NCI-H146 treated with DMSO at 0.1 percent for 48 hours (cell line): ENCODE data around the gene CACNA1H.
"Not testable (repeated sequence)": the region's sequence is repeated elsewhere in the genome, so short reads cannot be mapped to it uniquely, and the experiment has no call there.

ENCODE experiments used
- DNase-seq: peaks from one replicate; lab custom pipeline; 2025; ENCODE audit not compliant: unreplicated experiment; lab: John Stamatoyannopoulos, UW

Gene CACNA1H

DNA sequence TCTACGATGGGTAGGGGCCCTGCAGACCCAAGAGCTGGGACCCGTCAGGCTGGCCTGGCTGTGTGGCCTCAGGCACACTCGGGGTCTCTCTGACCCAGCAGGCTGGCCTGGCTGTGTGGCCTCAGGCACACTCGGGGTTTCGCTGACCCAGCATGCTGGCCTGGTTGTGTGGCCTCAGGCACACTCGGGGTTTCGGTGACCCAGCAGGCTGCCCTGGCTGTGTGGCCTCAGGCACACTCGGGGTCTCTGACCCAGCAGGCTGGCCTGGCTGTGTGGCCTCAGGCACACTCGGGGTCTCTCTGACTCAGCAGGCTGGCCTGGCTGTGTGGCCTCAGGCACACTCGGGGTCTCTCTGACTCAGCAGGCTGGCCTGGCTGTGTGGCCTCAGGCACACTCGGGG, 37.9 kb downstream of the CACNA1H start:
- DNase-seq, result not testable (repeated sequence)

DNA sequence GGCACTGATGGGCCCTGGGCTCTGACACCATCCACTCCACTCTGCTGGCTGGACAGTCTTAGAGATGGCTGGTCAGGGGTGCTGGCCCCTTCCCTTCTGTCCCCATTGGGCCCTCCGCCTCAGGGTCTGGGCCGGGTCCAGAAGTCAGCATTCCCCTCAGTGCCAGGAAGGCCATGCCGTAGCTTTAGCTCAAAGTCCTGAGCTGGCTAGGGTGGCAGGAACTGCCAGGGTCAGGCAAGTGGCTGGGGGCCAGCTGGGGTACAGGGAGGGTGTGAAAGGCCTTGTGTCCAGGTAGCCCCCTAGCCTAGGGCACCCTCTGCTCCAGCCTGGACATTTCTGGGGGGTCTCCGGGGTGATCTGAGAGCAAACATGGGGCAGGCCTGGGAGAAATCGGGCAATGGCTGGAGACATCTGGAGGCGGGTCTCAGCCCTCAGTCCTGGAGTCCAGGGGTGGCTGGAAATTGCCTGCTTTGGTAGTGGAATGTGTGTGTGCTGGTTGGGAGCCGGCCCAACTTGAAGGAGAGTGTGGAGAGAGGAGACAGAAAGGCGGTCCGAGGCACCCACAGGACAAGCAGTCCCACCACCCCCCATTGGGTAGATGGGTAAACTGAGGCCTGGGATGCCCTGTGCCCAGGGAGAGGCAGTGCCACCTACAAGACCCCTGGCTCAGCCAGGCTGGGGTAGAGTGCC, 39.6 kb downstream of the CACNA1H start:
- DNase-seq, result no peak

DNA sequence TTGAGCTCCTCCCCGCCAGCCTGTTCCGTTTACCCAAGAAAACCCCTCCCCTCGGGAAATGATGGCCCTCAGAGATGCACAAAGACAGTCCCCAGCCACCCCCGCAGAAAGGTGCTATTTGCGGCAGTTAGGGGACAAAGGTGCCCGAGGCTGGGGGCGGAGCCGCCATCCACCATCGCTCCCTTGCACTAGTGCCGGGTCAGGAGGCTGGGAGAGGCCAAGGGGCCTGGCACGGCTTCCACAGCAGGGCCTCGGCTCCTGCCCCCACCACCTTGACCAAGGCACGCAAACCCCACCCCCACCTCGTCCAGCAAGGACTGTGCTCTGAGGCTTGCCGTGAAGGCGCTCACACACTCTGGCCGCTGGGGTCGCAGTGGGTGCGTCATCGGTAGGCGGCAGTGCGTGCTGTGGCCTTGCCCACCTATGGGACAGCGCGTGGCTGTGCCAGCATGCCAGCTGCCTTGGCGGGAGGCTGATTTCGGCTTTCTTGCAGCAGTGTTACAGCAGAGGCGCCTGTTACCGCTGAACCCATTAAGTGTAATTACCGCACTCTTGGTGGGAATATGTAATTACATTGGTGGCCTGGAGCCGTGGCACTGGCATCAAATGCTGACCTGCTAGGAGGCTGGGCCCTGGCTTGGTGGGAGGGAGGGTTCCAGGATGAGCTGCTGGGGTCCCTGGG, 40.4 kb downstream of the CACNA1H start:
- peak; percentile 34 for DNase-seq

DNA sequence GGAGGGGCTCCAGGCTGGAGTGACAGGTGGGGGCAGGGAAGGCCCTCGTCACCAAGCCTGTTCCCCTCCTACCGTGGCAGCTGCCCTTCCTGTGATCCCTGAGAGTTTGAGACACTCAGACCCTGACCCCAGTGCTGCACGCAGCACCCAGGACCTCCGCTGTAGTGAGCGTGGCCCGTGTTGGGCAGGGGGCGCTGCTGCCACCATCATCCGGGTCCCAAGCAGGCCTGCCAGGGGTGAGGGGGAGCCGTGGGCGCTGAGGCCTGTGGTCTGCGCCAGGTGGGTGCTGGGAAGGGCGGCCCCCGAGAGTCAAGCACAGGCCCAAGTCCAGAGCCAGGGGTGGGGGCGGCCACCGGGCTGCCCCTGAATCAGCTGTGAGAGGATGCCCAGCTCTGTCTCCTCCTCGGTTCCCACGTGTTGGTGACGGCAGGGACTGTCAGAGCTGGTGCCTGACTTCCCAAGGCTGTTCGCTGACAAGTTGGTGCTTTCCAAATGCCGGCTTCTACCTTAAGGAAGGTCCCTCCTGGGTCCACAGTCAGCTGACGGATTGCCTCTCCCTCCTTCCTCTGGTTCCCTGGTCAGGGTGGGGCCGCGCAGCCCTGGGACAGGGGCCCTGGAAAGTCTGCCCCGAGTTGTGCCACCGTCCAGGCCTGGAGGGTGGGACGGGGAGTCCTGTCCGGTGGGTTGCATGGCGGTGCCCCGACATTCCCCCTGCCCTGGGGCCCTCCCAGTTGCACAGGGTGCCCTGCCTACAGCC, 41.1 kb downstream of the CACNA1H start:
- DNase-seq, result no peak

DNA sequence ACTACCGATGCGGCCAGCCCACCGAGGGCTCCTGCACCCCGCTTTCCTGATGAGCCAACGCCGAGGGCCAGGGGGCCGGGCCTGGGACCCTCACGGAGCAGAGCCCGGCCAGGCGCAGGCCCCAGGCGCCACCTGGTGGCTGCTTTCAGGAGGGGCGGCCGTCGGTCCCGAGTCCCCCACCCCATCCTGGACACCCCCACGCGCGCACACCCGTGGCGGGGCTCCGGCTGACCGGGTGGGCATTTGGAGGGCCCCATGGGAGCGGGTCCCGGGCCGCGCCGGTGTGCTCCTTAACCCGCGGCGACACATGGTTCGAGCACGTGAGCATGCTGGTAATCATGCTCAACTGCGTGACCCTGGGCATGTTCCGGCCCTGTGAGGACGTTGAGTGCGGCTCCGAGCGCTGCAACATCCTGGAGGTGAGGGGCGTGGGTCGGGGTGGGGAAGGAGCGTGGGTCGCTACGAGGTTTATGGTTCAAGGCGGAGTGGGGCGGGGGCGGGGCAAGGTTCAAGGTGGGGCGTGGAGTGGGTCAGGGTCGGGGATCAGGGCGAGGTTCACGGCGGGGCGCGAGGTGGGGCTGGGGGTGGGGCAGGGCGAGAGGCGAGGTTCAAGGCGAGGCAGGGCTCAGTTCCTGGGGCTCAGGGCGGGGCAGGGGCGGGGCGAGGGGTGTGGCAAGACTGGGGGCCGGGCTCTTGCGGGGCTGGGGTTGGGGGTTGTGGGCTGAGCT, 41.9 kb downstream of the CACNA1H start:
- DNase-seq, result no peak

DNA sequence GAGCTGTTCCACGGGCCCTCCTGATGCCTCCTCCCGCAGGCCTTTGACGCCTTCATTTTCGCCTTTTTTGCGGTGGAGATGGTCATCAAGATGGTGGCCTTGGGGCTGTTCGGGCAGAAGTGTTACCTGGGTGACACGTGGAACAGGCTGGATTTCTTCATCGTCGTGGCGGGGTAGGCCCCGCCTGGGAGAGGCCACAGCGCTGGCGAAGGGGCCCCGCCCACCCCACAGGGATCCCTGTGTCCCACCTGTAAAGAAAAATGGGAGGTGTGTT, 42.4 kb downstream of the CACNA1H start:
- DNase-seq, result no peak

DNA sequence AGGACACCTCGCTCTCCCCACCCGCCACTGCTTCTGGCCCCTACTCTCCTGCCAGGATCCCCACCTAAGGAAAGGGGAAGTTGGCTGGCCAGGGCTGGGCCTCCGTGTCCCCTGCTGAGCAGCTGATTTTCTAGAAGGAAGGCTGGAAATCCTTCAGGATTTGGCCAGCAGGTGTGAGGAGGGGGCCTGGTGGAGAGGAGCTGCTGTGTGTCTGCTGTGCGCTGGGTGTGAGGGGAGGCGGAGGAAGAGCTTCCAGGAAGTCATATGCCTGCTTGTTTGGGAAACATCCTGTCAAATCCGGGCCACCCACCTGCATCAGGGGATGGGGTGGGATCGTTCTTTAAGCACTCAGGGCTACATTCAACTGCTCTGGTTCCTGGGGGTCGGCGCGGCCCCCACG, 43.6 kb downstream of the CACNA1H start:
- no peak for DNase-seq

DNA sequence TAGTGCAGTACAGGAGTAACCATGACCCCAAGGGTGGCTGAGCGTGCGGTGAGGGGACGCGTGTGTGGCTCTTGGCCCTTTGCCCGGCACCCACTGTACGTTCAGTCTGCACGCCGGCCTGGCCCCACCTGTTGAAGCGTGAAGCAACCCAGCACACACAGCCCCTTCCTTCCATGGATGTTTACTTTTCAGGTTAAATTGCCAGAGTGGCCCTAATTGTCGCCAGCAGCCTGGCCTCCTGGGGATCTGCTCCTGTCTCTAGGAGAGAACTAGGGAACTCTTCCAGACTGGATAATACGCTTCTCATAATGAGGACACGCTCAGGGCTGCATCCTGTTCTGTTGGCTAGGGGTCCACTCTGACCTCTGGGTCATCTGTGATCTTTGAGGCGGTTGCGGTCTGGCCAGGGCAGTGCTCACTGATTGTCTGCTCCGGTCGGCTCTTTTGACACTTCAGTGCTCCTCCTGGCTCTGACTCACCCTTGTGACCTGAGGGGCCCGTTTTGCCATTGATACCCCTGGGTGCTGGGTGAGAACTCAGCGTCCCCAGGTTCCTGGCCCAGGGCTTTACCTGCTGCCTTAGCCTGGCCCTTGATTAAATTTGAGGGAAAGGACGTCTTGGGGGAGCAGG, 44.4 kb downstream of the CACNA1H start:
- DNase-seq, result peak; percentile 70

DNA sequence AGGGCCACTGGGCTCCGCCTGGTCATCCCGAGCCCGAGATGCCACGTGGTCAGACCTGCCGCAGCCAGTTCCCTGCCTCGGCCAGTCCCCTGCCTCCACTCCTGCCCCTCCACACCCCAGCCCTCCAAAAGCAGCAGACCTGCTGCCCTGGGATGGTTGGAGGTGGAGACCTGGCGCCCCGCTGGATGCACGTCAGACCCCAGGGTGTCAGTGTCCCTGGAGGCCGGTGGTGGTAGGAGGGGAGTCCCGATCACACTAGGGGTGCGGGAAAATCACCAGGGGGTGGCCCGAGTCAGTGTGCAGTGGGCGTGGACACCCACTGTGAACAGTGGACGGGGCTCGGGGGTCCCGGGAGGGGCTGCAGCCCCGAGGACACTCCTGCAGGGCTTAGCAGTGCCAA, 45.3 kb downstream of the CACNA1H start:
- no peak for DNase-seq

DNA sequence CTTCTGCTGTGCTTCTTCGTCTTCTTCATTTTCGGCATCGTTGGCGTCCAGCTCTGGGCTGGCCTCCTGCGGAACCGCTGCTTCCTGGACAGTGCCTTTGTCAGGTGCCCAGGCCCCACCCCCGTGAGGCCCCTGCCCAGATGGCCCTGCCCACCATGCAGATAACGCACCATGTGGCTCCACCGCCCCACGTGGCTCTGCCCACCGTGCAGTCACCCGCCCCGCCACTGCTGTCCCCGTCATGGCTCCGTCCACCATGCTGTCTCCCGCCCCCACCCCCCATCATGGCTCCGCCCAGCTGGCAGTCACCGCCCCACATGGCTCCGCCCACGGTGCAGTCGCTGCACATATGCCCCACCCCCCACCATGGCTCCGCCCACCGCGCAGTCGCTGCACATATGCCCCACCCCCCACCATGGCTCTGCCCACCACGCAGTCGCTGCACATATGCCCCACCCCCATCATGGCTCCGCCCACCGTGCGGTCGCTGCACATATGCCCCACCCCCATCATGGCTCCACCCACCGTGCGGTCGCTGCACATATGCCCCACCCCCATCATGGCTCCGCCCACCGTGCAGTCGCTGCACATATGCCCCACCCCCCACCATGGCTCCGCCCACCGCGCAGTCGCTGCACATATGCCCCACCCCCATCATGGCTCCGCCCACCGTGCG, 45.9 kb downstream of the CACNA1H start:
- DNase-seq, result not testable (repeated sequence)

DNA sequence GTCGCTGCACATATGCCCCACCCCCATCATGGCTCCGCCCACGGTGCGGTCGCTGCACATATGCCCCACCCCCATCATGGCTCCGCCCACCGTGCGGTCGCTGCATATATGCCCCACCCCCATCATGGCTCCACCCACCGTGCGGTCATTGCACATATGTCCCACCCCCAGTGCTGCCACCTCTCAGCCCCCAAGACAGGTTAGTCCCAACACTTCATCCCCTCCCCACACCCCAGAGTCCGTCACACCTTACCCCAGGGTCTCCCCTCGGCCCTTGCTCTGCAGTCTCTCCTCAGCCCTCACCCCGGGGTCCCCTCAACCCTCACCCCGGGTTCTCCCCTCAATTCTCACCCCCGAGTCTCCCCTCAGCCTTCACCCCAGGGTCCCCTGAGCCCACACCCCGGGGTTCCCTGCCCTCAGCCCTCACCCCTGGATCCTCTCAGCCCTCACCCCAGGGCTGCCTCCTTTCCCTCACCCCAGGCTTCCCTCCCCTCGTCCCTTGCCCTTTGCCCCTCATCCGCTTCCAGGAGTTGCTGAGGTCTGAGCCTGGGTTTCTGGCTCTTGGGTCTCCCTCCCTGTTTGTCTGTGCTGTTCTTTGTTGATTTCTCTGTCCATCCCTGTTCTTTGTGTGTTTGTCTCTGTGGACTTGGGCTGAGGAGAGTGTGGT, 46.6 kb downstream of the CACNA1H start:
- no peak for DNase-seq

DNA sequence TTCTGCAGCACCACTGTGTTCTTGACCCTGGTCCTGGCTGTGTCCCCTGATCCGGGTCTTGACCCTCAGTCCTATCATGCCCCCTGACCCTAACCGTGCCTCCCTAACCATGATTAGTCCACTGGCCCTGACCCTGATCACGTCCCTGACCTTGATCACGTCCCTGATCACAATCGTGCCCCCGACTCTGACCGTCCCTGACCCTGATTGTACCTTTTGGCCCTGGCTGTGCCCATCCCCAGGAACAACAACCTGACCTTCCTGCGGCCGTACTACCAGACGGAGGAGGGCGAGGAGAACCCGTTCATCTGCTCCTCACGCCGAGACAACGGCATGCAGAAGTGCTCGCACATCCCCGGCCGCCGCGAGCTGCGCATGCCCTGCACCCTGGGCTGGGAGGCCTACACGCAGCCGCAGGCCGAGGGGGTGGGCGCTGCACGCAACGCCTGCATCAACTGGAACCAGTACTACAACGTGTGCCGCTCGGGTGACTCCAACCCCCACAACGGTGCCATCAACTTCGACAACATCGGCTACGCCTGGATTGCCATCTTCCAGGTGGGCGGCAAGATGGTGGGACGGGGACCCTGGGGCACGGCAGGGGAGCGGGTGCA, 47.2 kb downstream of the CACNA1H start:
- DNase-seq, result no peak

DNA sequence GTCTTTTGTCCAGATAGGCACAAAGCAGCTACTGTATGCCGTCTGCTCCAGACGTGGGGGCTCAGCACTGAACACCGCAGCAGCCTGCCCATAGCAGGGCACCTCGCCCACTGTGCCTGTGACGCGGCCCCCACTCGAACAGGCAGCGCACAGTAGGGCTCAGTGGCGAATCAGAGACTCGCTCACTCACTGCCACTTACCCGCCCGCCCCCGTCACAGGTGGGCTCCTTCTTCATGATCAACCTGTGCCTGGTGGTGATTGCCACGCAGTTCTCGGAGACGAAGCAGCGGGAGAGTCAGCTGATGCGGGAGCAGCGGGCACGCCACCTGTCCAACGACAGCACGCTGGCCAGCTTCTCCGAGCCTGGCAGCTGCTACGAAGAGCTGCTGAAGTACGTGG, 48.5 kb downstream of the CACNA1H start:
- DNase-seq, result no peak

DNA sequence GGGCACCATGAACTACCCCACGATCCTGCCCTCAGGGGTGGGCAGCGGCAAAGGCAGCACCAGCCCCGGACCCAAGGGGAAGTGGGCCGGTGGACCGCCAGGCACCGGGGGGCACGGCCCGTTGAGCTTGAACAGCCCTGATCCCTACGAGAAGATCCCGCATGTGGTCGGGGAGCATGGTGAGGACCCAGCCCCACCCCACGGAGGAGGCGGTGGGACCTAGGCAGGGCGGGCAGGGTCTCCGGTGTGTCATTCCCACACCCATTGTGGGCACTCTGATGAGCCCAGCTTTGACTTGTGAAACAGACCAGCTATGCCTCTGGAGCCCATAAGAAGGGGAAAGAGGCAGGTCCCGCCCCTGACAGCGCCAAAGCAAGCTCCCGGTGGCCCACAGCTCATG, 49.4 kb downstream of the CACNA1H start:
- DNase-seq, result no peak

DNA sequence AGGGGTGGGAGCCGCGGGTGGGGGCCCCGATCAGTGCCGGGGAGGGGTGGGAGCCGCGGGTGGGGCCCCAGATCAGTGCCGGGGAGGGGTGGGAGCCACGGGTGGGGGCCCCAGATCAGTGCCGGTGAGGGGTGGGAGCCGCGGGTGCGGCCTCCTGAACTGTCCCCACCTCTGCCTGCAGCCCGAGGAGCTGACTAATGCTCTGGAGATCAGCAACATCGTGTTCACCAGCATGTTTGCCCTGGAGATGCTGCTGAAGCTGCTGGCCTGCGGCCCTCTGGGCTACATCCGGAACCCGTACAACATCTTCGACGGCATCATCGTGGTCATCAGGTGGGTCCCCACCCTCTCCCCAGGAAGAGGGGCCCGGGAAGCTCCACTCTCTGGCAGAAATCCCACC, 52.0 kb downstream of the CACNA1H start:
- DNase-seq, result no peak

DNA sequence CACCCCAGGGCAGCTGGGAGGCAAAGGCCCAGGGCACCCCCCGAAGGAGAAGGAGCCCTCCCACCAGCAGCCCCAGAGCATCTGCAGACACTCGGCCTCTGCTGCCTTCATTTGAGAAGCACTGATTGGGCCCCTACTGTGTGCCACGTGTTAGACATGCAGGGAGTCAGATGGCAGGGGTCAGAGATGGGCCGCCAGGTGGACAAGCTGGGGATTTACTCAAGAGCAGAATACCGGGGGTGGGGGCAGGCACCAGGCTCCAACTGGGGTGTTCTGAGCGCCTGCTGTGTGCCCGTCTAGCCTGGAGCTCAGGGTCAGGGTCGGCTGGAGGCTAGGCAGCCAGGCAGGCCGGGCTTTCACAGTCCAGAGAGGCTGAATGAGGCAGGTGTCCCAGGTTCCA, 53.4 kb downstream of the CACNA1H start:
- no peak for DNase-seq

DNA sequence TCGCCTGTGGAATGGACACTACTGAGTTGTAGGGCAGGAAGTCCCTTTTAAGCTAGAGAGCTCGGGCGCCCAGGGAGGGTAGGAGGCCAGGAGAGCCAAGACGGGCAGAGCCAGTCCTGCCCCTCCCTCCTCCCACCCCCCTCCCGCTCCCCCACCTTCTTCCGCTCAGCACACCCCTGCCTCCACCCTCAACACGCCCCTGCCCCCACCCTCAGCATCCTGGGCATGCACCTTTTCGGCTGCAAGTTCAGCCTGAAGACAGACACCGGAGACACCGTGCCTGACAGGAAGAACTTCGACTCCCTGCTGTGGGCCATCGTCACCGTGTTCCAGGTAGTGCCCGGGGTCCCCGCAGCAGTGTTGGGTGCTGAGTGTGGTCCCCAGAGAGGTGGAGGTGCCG, 53.9 kb downstream of the CACNA1H start:
- no peak for DNase-seq

DNA sequence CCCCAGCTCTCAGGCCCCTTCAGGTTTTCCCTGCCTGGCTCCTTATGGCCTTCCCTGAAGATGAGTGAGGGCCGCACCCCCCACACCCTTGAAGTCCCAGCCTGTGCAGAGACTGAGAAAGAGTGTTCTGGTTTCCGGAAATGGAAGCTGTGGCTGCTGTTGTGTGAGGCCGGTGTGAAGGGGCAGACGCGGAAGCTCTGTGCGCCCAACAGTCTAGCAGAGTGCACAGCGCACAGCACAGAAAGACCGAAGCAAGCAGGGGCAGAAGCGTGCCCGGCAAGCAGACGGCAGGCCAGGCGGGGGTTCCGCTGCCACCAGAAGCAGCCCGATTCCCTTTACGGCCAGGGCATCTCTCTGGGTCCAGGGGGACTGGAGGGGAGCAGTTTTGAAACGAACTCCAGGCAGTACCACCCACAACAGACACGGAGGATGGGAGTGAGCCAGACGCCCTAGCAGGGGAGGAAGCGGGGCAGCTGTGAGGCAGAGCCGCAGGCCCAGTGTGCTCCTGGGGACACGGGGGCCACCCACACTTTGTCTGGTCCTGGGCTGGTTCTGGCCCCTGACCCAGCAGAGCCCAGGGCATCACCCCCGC, 55.4 kb downstream of the CACNA1H start:
- no peak for DNase-seq

DNA sequence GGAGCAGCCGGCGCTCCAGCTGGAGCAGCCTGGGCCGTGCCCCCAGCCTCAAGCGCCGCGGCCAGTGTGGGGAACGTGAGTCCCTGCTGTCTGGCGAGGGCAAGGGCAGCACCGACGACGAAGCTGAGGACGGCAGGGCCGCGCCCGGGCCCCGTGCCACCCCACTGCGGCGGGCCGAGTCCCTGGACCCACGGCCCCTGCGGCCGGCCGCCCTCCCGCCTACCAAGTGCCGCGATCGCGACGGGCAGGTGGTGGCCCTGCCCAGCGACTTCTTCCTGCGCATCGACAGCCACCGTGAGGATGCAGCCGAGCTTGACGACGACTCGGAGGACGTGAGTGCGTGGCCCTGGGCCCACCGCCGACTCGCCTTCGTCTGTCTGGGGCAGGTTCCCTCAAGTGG, 56.2 kb downstream of the CACNA1H start:
- DNase-seq, result no peak
